Measurements from ENCODE around the gene MAP3K4.

Gene MAP3K4

GRCh38 chr6:161001421-161001820, 9.9 kb downstream of the MAP3K4 start:
- no peak for DNase-seq

GRCh38 chr6:161003336-161003735, 11.8 kb downstream of the MAP3K4 start:
- no peak for DNase-seq

GRCh38 chr6:161008245-161008644, 16.7 kb downstream of the MAP3K4 start:
- DNase-seq, result no peak

DNA sequence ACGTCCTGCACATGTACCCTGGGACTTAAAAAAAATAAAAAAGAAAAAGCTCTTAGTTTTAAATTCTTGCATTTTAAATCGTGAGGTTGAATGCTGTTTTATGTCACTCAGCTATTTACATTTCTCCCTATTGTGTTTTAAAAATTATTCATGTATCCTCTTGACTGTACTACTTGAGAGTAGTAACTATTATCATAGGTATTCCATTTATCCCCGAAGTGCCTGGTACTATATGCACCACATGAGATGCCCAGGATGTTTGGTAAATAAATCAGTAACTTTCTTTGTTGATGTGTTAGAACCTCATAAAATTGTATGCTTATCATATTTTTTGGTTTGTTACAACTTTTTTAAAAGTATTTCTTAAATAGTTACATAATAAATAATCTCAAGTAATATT, 18.4 kb downstream of the MAP3K4 start:
- DNase-seq, result no peak

- DNase-seq, result no peak
Observed at GRCh38 chr6:161010418-161010817, 18.8 kb downstream of the MAP3K4 start.

- DNase-seq, result no peak
Observed at GRCh38 chr6:161011492-161012480, 20.2 kb downstream of the MAP3K4 start.

GRCh38 chr6:161013695-161014094, 22.1 kb downstream of the MAP3K4 start:
- DNase-seq, result no peak

- DNase-seq, result no peak
Observed at GRCh38 chr6:161017766-161018564, 26.4 kb downstream of the MAP3K4 start.

GRCh38 chr6:161019324-161019839, 27.8 kb downstream of the MAP3K4 start:
- no peak for DNase-seq

GRCh38 chr6:161021543-161021942, 30.0 kb downstream of the MAP3K4 start:
- no peak for DNase-seq

DNA sequence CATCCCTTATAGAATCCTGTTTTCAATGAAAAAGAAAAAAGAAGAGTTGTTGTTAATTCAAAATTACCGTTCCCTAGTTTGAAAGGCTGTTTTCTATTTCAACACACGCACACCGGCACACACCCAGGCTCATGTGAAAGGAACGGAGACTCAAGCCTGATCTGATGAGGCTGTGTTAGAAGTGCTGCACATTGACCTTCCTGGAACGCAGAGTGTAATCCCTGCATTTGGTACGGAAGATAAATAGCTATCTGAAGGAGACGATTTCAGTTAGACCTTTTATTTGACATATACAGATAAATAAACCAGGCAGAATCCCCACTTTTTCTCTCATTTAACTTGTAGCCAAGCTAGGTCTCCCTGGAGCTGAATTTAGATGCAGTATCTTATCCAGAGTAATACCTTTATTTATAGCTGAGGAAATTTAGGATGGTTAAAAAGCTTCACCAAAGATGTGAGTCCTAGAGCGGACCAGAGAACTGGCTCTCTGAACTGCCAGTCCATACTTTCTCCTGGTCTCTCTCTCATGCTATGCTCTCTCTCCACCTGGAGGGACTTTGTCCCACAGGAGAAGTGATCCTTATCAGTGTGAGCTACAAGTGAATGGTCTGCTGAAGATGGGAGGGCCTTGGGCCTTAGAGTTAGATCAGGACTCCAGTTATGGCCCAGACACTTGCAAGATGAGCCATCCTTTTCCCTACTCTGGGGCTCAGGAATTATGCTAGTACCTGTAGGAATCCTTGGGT, 30.6 kb downstream of the MAP3K4 start:
- DNase-seq, result no peak

DNA sequence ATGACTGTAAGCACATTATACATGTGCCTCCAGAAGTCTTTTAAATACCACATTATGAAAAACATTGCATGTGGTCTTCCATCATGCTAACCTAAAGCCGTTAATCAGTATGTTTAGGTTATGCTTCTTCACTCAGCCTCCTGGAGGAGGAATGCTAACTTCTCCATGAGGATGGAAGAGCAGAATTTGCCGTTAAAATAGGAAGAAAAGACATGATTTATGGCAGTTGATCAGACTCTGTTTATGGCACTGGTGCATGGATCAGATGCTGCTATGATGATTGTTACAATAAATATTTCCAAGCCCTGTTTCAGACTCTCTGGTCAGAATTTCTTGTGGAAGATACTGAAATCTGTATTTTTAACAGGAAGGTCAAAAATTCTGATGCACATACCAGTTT, 31.7 kb downstream of the MAP3K4 start:
- no peak for DNase-seq

DNA sequence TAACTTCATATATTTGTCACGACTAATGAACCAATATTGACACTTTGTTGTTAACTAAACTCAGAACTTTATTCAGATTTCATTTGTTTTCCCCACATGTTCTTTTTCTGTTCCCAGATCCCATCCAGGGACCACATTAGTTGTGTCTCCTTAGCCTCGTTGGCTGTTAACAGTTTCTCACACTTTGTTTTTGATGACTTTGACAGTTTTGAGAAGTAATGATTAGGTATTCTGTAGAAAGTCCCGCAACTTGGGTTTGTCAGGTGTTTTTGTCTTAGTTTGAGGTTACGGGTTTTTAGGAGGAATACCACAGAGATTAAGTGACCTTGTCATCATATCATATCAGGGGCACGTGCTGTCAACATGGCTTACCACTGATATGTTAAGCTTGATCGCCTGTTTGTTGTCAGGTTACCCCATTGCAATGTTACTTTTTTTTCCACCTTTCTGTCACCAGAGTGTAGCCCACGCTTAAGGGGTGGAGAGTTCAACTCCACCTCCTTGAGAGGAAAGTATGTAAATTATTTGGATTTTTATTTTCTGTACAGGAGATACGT, 32.9 kb downstream of the MAP3K4 start:
- no peak for DNase-seq

DNA sequence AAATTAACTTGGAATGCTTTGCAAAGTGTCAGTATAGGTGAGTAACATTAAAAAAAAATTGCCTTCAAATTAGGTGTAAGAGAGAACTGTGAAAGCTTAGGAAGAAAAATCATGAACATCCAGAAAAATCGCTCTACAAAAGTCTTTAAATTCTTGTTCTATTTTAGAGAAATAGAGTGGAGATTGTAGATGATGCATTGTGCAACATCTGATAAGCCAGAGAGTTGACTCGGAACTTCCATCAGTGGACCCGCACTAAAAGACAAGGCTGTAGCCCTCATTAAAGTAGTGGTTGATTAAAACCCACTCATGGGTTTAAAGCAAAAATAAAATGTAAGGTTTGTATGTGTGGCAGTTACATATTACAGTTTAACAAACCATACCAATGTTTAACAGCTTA, 35.8 kb downstream of the MAP3K4 start:
- DNase-seq, result no peak

GRCh38 chr6:161029195-161029809, 37.7 kb downstream of the MAP3K4 start:
- no peak for DNase-seq

DNA sequence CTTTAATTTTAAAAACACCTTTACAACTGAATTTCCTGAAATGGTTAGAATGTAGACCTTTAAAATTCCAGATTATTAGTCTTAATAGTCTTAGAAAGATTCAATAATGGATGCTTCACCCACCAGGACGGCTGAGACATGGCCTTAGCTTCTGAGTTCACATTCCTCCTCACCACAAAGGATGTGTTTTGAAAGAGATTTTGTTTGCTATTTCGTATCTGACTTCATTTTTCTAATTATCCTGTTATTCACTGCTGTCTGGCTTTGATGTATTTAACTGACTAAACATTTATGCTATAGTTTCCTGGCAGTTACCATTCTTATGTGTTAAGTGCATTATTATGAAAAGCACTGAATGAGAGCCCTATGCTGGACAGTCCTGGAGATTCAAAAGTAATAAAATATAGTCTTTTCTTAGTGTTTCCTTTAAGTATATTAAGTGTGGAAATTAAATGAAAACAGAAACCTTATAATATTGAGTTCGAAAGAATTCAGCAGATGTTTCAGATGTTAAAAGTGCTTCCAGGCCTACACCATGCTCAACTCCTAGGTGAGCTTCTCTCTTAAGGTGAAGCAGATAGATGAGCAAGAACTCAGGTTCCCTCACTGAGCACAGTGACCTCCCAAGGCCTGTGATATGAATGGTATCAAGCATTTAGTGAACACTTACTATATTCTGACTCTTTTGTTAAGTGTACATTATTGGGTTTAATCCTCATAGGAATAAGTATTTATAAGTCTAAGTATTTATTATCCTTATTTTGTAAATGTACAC, 40.3 kb downstream of the MAP3K4 start:
- DNase-seq, result no peak

DNA sequence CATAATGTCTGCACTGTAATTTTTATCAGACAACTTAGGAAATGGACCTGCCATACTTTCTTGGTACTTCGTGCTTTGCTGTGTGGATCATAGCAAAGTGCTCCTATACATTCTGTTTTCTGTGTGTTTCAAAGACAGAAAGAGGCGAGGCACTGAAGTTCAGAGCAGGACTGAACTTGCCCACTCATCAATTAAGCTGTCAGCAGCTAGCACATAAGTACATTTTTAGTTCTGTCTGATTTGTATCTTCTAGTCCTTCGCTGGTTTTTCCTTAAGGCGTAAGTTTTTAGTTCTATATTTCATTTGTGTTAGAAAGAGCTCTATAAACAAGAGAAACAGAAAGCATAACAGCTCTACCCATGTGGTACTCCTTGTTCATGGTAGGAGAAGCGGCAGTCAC, 42.1 kb downstream of the MAP3K4 start:
- DNase-seq, result no peak

DNA sequence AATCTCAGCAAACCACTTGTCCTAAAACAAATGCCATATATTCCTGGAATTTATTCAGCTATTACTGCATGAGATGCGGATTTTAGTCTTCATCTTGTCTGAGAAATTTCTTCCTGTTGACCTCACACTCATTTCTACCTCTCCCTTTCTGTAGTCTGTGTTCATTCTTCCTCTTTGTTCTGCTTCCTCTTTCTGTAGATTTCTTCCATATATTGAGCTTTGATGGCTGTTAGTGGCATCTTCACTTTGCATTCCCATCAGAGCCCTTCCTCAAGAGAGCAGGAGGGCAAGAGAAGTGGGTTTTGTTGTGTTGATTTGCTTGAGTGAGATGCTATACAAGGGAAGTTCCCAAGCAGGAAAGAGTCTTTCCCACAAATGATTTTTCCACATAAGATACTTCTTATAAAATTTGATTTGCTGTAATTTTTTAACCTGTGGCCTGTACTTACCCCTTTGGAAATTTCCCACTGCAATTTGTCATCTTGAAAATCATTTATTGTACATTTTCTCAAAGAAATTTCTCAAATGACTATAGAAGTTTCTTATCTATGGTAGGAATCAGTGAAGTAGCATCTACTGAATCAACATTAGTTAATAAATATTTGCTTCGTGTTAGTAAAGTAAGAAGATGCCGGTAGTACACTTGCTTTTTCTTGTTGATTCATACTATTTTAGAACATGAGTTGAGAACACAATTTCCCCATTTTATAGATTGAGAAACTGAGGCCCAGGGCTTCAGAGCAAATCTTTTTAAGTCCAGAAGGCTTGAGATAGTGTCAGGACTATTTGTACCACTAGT, 43.8 kb downstream of the MAP3K4 start:
- DNase-seq, result no peak

GRCh38 chr6:161035981-161036263, 44.4 kb downstream of the MAP3K4 start:
- no peak for DNase-seq

GRCh38 chr6:161037873-161038228, 46.3 kb downstream of the MAP3K4 start:
- DNase-seq, result no peak
